HFF-Myc (cell line): ENCODE results near the gene TELO2.
A peak's percentile ranks its signal among the peaks of the same experiment; 100 is the strongest.

ENCODE experiments used
- DNase-seq: peaks from one replicate; pipeline ENCODE4 v3.0.0-alpha.2; 2011; ENCODE audit warnings: low read depth; ENCODE audit errors: extremely low read depth
- H3K4me3 ChIP-seq: replicated peaks from 2 replicates; pipeline ENCODE4 v1.5.1; 2011; ENCODE audit warnings: low read depth, mild to moderate bottlenecking, control low read depth, low read length
- CTCF ChIP-seq: IDR thresholded peaks from 2 replicates; pipeline ENCODE4 v1.5.1; 2012; ENCODE audit warnings: mild to moderate bottlenecking, low read depth, low read length, control low read depth; ENCODE audit errors: missing control alignments

TELO2 gene

DNA sequence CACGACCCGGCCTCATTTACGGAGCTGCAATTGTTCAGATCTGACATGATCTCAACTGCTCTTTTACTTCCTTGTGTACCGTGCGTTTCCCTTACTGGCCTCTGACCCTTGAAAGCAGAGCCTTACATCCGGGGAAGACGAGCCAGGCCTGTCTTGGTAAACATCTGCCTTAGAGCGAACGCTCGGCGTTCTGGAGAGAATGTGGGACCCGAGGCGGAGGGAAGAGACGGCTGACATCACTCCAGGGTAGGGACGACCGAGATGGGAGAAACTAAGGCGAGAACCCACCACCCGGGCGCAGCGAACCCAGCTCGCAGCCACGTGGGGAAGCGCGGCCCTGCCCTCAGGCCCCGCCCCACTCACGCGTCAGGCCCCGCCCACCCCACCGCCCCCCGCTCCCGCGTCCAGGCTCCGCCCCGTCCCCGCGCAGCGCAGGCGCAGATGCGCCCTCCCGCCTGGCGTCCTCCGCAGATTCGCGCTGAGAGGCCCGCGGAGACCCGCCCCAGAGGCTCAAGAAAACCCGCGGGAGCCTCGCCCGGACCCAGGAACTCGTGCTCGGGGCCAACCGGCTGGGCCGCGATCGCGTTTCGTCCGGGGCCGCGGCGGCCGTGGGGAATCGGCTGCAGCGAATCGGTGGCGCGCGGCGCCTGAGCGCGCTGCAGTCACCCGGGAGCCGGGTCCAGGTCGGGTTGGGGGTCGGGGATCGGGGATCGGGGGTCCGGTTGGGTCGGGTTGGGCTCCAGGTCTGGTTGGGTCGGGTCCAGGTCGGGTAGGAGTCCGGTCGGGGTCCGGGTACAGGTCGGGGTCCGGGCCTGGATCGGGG lies at the start of gene TELO2:
Gene TELO2 (plus strand): TSS at position 438 of the 823 bp plus-strand sequence. CDS start 922 bp downstream, outside the sequence.
- peak; percentile 48 for DNase-seq
- peak within 1 kb of the TSS; percentile 92 for H3K4me3 ChIP-seq
- no peak for TF ChIP-seq CTCF

DNA sequence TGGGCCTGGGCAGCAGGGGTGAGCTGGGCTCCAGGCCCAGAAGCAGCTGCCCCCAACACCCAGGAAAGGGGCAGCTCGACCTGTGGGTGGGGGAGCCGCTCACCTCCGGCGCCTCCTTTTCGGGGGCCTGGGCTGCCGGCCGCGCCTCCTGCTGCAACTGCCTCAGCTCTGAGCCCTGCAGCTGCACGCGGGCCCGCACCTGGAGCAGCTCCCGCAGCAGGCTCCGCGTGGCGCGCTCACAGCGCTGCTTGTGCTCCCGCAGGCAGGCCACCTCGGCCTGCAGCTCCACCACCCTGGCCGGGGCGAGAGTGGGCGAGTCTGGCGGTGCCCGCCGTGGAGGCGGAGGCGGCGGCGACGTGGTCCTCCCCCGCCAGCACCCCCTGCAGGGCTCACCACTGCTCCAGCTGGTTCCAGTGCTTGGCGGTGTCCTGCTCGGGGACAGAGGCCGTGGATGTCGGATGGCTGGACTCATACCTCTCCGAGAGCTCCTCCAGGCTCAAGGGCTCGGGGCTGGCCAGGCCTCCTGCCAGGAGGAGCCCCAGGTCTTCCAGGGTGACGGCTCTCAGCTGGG lies 49.7 kb upstream of the TELO2 start:
- no peak for DNase-seq
- TF ChIP-seq CTCF, result no peak
- no peak overlapping the region for H3K4me3 ChIP-seq

GRCh38 chr16:1443980-1444729 lies 49.0 kb upstream of the TELO2 start, which contains the start of gene CCDC154:
Gene CCDC154, minus strand, starts transcription at chr16:1444556. Its CDS starts 234 bp downstream, at chr16:1444322.
- no peak for TF ChIP-seq CTCF
- no peak within 1 kb of the TSS for H3K4me3 ChIP-seq
- no peak for DNase-seq

GRCh38 chr16:1444730-1445517 lies 48.2 kb upstream of the TELO2 start:
- no peak for DNase-seq
- H3K4me3 ChIP-seq, result no peak overlapping the region
- no peak for TF ChIP-seq CTCF

GRCh38 chr16:1445518-1446203 lies 47.5 kb upstream of the TELO2 start:
- no peak for TF ChIP-seq CTCF
- DNase-seq, result no peak
- no peak overlapping the region for H3K4me3 ChIP-seq
